Measurements from ENCODE around the gene IRGQ.
"Not testable (repeated sequence)": the region's sequence is repeated elsewhere in the genome, so short reads cannot be mapped to it uniquely, and the experiment has no call there.

Gene IRGQ

GRCh38 chr19:43607238-43608205 is 11.6 kb upstream of the IRGQ start:
- no peaks in the 10 kb centered on the region for H3K27me3 ChIP-seq (ENCODE audit: insufficient read depth, low read depth, severe bottlenecking)
- no peak overlapping the region for H3K27ac ChIP-seq
- no peaks in the 10 kb centered on the region for H3K9me3 ChIP-seq (ENCODE audit: severe bottlenecking)
- no peak for TF ChIP-seq CTCF (IDR thresholded peaks at IDR 0.05; ENCODE audit: low read depth, low read length)
- H3K36me3 ChIP-seq: peaks cover 41% of the 10 kb centered on the region
- no peak for DNase-seq
- H3K4me3 ChIP-seq (ENCODE audit: low read depth, low read length): no peak overlapping the region

- Histone ChIP-seq H3K27me3 (ENCODE audit: insufficient read depth, low read depth, severe bottlenecking) (no peaks in the 10 kb centered on the region), H3K36me3 (peaks cover 34% of the 10 kb centered on the region), H3K27ac (no peak overlapping the region), H3K9me3 (ENCODE audit: severe bottlenecking) (no peaks in the 10 kb centered on the region), H3K4me3 (ENCODE audit: low read depth, low read length) (no peak overlapping the region)
- DNase-seq: no peak
- no peak for TF ChIP-seq CTCF (IDR thresholded peaks at IDR 0.05; ENCODE audit: low read depth, low read length)
Measured at GRCh38 chr19:43606569-43607229, 10.8 kb upstream of the IRGQ start.

GRCh38 chr19:43605875-43606568 is 10.1 kb upstream of the IRGQ start:
- Histone ChIP-seq H3K4me3 (ENCODE audit: low read depth, low read length) (no peak overlapping the region), H3K27me3 (ENCODE audit: insufficient read depth, low read depth, severe bottlenecking) (no peaks in the 10 kb centered on the region), H3K27ac (no peak overlapping the region), H3K9me3 (ENCODE audit: severe bottlenecking) (no peaks in the 10 kb centered on the region), H3K36me3 (peaks cover 36% of the 10 kb centered on the region)
- no peak for DNase-seq
- TF ChIP-seq CTCF (IDR thresholded peaks at IDR 0.05; ENCODE audit: low read depth, low read length): no peak

GRCh38 chr19:43600326-43600725 is 4.4 kb upstream of the IRGQ start:
- not testable (repeated sequence) for H3K9me3 ChIP-seq (ENCODE audit: severe bottlenecking); H3K27me3 ChIP-seq (ENCODE audit: insufficient read depth, low read depth, severe bottlenecking); H3K27ac ChIP-seq; DNase-seq; H3K4me3 ChIP-seq (ENCODE audit: low read depth, low read length)
- peaks cover 31% of the 10 kb centered on the region for H3K36me3 ChIP-seq

- Histone ChIP-seq H3K4me3 (ENCODE audit: low read depth, low read length) (no peak overlapping the region), H3K27me3 (ENCODE audit: insufficient read depth, low read depth, severe bottlenecking) (no peaks in the 10 kb centered on the region), H3K36me3 (peaks cover 32% of the 10 kb centered on the region), H3K9me3 (ENCODE audit: severe bottlenecking) (no peaks in the 10 kb centered on the region), H3K27ac (no peak overlapping the region)
- TF ChIP-seq CTCF (IDR thresholded peaks at IDR 0.05; ENCODE audit: low read depth, low read length): no peak
- DNase-seq: no peak
Measured at GRCh38 chr19:43599635-43600295, 3.8 kb upstream of the IRGQ start.
